GM19455 (cell line): Measurements from ENCODE around the gene SH2B2.
A peak's percentile ranks its signal among the peaks of the same experiment; 100 is the strongest.
"Not testable (repeated sequence)": the region's sequence is repeated elsewhere in the genome, so short reads cannot be mapped to it uniquely, and the experiment has no call there.

Experiments used
- ATAC-seq: cut with Tn5 transposase; IDR thresholded peaks from one replicate; pipeline ENCODE4 v1.9.1; 2021; ENCODE audit not compliant: unreplicated experiment

SH2B2 gene

GRCh38 chr7:102284891-102285539, 1.7 kb upstream of the SH2B2 start:
- ATAC-seq: no peak

- peak; percentile 2 for ATAC-seq
Observed at GRCh38 chr7:102285540-102286236, 980 bp upstream of the SH2B2 start.

DNA sequence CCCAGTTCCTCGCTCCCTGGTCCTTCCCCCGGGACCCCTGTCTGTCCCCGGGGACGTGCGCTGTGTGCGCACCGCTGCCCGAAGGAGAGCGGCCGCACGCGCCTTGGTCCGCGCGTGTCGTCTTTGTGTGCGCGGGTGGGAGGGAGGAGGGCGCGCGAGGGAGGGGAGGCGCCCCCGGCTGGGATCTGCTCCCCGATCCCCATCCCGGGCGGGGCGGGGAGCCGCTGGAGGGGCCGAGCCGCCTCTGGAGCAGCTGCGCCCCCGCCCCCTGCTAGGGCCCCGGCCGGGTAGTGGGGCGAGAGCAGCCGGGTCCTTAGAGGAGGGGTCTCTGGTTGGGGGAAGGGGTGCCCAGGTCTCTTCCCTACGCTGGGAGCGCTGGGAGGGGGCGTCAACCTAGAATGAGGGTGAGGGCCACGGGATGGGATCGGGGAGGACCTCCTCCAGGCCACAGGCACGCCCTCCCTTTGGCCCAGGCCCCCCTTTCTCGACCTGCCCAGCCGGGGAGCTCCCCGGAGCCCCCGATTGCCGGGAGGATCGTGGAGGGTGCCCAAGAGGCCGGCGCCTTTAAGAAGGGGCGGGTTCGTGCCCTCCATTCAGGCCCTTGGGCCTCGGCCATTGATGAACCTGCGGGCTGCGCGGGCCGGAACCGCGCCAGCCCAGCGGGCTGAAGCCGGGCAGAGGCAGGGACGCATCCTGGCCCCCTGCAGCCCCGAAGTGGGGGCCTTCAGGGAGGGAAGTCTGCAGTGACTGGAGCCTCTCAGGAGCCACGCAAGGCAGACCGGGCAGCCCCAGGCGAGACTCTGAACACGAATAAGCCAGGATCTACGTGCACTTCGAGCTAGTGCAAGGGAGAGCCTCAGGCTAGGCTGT, 678 bp downstream of the SH2B2 start:
- peak; percentile 6 for ATAC-seq

GRCh38 chr7:102287981-102288278, 1.3 kb downstream of the SH2B2 start:
- no peak for ATAC-seq

GRCh38 chr7:102288285-102288930, 1.7 kb downstream of the SH2B2 start:
- no peak for ATAC-seq

DNA sequence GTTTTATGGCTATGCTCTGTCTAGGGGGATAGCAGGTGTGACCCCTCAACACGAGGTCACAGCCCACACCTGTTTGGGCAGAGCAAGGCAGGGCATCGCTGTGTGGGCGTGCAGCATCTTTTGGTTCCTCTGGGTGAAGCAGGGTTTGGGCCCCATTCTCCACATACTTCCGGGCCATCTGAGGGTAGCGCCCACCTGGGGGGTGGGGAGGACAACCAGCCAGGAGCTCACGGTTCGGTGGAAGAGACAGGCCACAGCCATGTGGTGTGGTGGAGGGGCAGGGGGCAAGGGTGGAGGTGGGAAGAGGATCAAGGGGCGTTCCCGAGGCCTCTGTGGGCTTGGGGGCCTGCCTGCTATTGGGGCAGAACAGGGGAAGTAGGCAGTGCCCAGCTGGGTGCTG, 2.4 kb downstream of the SH2B2 start:
- no peak for ATAC-seq

GRCh38 chr7:102291056-102291915, 4.6 kb downstream of the SH2B2 start:
- ATAC-seq: peak; percentile 41

GRCh38 chr7:102291916-102292267, 5.2 kb downstream of the SH2B2 start:
- ATAC-seq: no peak

DNA sequence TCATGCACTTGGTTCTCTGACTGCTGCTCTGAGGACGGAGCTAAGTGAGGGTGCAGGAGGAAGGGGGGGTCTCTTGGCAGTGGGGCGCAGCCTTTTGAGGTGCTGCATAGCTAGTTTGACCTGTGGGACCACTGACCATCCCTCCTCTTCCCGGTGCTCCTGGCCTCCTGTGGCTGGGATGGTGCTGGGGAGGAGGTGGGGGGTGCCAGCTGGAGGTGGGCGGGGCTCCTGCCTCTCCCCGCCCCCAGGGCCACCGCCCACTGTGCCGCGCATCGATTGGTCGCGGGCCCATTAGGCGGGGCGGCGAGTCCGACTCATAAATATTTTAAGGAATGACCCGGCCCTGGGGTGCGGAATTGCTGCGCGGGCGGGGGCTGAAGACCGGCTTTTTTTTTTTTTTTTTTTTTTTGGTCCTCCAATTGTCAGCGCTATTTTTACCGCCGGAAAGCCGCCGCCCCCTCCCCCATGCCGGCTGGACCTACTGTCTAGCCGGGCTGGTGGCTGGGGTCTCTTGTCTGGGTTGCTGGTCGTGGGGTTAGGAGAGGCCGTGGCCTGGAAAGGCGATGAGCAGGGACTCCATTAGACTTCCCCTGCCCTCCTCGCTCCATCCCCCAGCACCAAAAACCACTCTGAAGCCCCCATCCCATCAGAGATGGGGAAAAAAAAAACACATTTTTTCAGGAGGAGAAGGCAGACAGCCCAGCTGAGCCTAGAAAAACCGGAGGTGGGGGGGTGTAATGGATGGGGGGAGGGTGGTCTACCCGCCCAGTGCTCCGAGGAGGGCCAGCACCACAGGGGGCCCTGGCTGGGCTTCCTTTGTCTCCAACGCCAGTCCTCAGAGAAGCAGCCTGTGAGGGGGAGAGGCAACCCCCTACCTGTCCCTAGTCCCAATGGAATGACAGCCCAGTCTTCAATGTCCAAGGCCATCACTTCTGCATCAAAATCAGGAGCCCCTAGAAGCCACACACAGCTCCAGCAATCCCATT, 6.4 kb downstream of the SH2B2 start:
- no peak for ATAC-seq

DNA sequence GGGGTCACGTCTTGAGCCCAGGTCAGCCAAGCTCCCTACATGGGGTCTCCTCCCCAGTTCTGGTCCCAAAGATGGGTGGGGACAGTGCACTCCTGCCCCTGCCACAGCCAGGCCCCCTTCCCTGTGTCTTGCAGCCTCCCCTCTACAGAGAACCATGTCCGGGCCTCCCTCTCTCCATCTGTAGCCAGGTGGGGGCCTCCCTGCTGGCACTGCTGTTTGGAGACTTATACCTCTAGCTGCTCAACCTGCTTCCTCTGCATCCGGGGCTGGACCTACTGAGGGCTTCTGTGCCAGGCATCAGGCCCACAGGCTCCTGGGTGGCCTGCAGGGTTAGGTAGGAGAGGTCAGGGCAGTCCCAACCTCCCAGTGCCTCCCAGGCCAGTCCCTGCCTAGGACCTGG, 7.9 kb downstream of the SH2B2 start:
- ATAC-seq: no peak

DNA sequence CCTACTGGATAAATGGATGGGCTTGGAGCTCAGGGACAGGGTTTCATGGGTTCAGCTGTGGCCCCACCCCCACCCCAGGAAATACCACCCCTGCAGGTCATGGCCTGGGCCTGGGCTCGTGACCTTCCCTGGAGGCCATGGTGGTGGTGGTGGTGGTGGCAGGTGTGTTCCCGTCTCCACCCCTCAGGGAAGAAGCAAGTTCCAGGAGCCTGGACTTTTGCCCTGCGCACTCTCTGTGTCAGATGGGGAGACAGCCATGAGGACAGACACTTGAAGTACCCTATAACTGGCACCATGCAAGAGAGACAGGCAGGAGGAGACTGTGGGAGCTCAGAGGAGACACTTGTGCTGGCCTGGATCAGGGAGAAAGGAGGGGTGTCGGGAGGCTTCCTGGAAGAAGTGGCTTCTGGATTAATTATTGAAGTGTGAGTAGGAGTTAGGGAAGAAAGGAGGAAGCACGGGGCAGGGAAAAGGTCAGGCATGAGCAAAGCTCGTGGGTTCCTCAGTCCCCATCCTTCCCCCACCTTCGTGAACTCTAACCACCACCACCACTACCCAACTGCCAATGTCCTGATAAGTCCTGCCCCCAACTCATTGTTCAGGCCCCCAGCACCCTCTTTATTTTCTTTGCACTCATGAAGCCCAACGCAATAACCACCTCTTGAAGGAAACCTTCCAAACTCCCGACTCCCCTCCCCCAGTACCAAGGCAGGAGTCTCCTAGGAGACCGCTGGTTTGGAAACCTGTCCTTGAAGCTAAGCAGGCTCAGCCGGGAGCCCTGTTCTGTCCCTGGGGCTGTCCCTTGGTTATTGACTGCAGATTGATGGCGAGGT, 8.9 kb downstream of the SH2B2 start:
- no peak for ATAC-seq

DNA sequence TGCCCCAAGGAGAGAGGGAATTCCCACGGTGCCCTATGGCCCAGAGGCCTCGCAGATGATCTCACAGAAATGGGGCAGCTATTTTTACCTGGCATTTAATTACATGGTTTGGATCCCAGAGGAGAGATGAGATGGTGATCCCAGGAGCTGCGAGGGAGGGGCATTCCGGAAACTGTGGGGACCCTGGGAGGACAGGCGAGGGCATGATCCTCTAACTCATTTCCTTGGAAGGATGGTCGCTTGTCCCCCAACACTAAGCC, 9.4 kb downstream of the SH2B2 start:
- ATAC-seq: no peak

GRCh38 chr7:102296514-102296913, 9.8 kb downstream of the SH2B2 start:
- no peak for ATAC-seq

- no peak for ATAC-seq
Observed at GRCh38 chr7:102297487-102298218, 11.0 kb downstream of the SH2B2 start.

- ATAC-seq: no peak
Observed at GRCh38 chr7:102300643-102301221, 14.1 kb downstream of the SH2B2 start.

GRCh38 chr7:102301367-102301766, 14.7 kb downstream of the SH2B2 start:
- not testable (repeated sequence) for ATAC-seq

- no peak for ATAC-seq
Observed at GRCh38 chr7:102302025-102302424, 15.4 kb downstream of the SH2B2 start.
